ENCODE results near the gene YDJC.
"Not testable (repeated sequence)": the region's sequence is repeated elsewhere in the genome, so short reads cannot be mapped to it uniquely, and the experiment has no call there.

The YDJC gene

GRCh38 chr22:21629255-21630149 is at the start of gene YDJC:
YDJC (minus strand) TSS chr22:21630022; CDS start chr22:21630014, 8 bp downstream.
- DNase-seq (ENCODE audit: low spot score) = peak; percentile 97

- no peak for DNase-seq (ENCODE audit: low spot score)
Observed at GRCh38 chr22:21679383-21679782, 49.6 kb upstream of the YDJC start.

GRCh38 chr22:21678842-21679241 is 49.0 kb upstream of the YDJC start:
- DNase-seq (ENCODE audit: low spot score) = not testable (repeated sequence)

- DNase-seq (ENCODE audit: low spot score) = no peak
Observed at GRCh38 chr22:21677606-21678443, 48.0 kb upstream of the YDJC start.

DNA sequence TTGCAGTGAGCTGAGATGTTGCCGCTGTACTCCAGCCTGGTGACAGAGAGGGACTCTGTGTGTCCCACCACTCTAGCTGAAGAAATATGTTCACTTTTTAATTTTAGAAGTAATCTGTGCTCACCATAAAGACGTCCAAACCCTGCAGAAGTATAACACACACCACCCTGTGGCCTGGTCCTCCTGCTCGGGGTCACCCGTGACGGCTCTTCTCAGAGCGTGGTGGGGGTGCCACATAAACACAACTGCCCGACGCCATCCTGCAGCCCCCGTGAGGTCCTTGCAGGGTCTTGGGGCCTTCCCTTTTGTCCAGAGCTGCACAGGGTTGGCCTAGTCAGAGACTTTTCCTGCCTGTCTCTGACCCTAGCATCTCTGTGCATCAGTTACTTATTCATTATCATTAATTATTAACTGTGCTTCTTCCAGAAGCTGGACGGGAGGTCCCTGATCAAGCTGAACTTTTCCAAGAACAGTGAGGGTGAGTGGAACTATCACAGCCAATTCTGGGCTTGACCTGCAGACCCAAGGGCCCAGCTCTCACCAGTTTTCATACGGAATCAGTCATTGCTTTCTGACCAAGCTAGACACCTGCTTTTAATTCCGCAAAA is 44.9 kb upstream of the YDJC start:
- no peak for DNase-seq (ENCODE audit: low spot score)

DNA sequence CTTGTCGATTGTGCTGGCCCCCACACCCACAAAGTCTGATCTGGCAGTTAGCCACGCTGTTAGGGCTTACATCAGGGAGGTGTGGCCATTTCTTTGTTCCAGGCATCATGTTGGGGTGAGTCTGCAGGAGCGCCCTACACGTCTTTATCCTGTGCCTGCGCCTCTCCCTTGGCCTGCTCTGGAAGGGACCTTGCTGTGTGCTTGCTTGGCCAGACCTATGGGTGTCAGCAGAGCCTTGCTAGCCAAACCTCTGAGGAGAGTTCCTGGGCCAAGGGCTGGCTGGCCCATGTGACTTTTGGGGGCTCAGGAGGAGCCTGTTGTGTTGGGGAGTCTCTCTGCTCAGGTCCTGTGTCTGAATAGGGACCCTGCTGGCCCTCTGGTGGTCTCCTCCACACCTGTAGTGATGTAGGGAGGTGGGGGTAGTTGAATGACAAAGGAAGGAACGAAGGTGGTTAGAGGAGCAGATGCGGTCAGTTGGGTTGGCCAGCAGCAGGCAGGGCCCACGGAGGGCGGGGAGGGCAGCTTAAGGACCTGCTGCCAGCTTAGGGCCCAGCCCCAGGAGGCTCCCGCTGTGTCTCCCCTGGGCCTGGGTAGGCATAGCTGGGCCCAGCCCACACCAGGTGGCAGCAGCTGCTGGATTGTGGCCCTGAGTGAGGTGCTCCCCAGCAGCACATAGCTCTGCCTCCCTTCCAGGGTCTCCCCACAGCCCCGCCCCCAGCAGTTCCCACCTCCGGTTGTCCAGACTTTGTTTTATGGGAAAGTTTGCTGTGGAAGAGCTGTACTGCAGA is 43.9 kb upstream of the YDJC start:
- no peak for DNase-seq (ENCODE audit: low spot score)

GRCh38 chr22:21672107-21672629 is 42.3 kb upstream of the YDJC start:
- DNase-seq (ENCODE audit: low spot score) = no peak

GRCh38 chr22:21669026-21669425 is 39.2 kb upstream of the YDJC start:
- DNase-seq (ENCODE audit: low spot score) = no peak

- DNase-seq (ENCODE audit: low spot score) = no peak
Observed at GRCh38 chr22:21666786-21667185, 37.0 kb upstream of the YDJC start.

DNA sequence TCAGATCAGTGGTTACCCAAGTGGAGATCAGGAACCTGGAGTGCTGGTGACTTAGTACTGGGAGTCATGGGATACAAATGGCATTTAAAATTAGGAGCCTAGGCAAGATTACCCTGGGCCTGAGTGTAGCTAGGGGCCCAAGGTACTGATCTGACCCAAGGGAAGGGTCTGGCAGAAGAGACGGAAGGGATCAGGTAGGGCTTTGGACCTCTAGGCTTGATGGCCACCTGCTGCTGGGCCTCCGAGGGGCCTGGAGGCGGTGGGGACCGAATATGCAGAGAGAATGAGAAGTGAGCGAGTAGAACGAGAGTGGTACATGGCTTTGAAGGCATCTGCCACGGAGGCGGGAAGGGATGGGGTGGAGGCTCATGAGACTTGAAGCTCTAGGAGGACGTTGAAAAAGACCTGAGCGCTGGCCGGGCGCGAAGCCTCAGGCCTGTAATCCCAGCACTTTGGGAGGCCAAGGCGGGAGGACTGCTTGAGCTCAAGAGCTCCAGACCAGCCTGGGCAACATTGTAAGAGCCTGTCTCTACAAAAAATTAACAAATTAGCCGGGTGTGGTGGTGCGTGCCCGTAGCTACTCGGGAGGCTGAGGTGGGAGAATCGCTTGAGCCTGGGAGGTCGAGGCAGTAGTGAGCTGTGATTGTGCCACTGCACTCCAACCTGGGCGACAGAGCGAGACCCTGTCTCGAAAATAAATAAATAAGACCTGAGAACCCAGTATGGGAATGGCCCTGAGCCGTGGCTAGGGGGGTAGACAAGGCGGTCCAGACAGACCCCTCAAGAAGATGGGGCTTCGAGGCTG is 35.4 kb upstream of the YDJC start:
- DNase-seq (ENCODE audit: low spot score) = no peak

DNA sequence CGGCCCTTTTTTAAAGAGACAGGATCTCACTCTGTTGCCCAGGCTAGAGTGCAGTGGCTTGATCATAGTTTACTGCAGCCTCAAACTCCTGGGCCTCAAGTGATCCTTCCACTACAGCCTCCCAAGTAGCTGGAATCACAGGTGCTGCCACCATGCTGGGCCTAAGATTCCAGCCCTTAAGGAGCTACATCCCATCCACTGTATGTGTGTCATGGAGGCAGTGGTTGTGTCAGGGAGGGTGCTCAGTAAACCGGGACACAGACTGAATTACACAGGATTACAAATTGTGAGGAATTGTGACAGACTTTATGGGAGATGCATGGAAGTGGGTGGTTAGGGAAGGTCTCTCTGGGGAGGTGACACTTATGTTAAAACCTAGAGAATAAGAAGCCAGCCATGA is 33.9 kb upstream of the YDJC start:
- DNase-seq (ENCODE audit: low spot score) = no peak

DNA sequence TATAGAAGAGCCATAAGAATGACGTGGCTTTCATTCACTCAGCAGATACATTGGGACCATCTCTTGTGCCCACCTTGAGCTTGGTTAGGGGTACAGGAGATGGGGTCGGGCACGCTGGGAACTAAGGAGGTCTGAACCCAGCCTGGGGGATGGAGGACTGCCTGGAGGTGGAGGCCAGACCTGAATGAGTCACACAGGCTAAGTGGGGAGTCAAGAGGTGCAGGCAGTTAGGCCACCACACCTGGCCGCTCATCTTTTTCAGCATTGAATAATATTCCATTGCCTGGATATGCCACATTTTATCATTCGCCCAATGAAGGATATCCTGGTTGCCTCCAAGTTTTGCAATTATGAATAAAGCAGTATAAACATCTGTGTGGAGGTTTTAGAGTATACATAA is 32.2 kb upstream of the YDJC start:
- DNase-seq (ENCODE audit: low spot score) = no peak

GRCh38 chr22:21660904-21661303 is 31.1 kb upstream of the YDJC start:
- no peak for DNase-seq (ENCODE audit: low spot score)

GRCh38 chr22:21659864-21660525 is 30.2 kb upstream of the YDJC start:
- DNase-seq (ENCODE audit: low spot score) = no peak

DNA sequence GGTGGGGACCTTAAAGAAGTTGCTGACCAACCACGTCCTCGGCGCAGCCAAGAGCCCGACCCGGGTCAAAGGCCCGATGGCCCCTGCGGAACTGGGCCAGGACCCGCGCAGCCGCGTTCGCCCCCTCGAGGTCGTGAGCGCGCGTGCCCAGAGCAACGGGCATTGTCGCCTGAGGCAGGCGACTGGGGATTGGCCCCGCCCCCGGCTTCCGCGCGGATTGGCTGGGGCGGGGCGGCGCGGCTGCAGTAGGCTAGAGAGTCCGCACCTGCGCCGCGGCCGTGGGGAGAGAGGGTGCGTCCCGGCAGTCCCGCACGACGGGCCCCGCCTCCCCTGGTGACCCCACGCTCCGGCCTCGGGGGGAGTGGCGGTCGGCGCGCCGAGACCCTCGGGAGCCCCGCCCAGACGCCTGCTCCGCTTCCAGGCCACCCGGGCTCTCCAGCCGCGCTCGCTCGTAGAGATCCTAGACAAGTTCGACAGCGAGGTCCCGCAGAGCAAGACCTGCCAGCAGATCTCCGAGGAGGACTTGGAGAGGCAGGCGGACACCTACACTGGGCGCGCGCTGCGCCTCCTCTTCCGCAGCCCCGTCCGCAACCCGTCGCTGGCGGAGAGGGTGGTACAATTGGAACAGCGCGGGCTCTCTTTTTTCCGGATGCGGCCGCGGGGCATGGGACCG is 27.7 kb upstream of the YDJC start:
- peak; percentile 83 for DNase-seq (ENCODE audit: low spot score)

- no peak for DNase-seq (ENCODE audit: low spot score)
Observed at GRCh38 chr22:21657020-21657359, 27.2 kb upstream of the YDJC start.

GRCh38 chr22:21652547-21653545 is 23.0 kb upstream of the YDJC start:
- DNase-seq (ENCODE audit: low spot score) = no peak

DNA sequence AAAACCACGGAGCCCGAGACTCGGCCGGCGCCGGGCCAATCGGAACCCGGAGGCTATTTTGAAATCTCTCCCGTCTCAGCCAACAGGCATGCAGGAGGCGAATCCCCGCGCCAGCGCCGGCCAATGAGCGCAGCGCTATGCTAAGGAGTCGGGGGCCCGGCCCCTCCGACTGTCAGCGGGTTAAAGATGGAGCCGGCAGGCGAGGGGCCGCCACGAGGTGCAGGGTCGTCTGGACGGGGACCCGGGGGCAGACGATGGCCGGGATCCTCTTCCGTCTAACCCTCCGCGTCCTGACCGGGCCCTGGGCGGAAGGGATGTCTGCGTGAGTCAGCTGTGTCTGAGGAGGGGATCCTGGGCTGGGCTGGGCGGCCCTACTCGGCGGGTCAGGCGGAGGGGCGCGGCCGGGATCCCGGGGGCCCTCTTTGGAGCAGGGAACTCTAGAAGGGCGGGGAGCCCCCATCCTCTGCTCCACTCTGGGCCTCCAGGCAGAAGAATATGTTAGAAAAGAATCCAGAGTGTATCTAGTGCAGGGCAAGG is 22.3 kb upstream of the YDJC start:
- DNase-seq (ENCODE audit: low spot score) = peak; percentile 96
